BJ (cell line): ENCODE data around the gene LRRC41. TPM values are rescaled to one million over a fixed set of nuclear protein-coding genes. Genes with fewer than 3 reads are reported as not detected.

ENCODE experiments used
- CTCF ChIA-PET: fragments of 350-600 bp; formaldehyde crosslinking; extraction: SDS; loops from one replicate; lab custom pipeline; 2021; ENCODE audit warnings: antibody characterized with exemption, inconsistent platforms; lab: Yijun Ruan, JAX
- POLR2A ChIA-PET: fragments of 300-600 bp; sonication (Branson Sonifier 250); formaldehyde crosslinking; extraction: SDS; loops from one replicate; lab custom pipeline; 2021; ENCODE audit warnings: antibody characterized with exemption; lab: Charles Lee
- DNase-seq: peaks from one replicate; pipeline ENCODE4 v3.0.0-alpha.2; 2011; ENCODE audit warnings: low read depth
- H3K27me3 ChIP-seq: 2 replicates; pipeline ENCODE4 v1.6.0; 2011; ENCODE audit warnings: low read length; ENCODE audit not compliant: control insufficient read depth, insufficient read depth
- H3K36me3 ChIP-seq: 2 replicates; pipeline ENCODE4 v1.5.1; 2011; ENCODE audit warnings: low read length; ENCODE audit not compliant: control insufficient read depth, insufficient read depth
- H3K4me3 ChIP-seq: 2 replicates; pipeline ENCODE4 v1.5.1; 2011; ENCODE audit warnings: low read depth, mild to moderate bottlenecking, control low read depth, low read length
- polyA plus RNA-seq: library from polyadenylated mRNA; depleted of rRNA; stranded (reverse); fragments of >200 nt; gene quantifications from 2 replicates; pipeline ENCODE4 v1.2.3, GENCODE V29; 2011
- TF ChIP-seq, protein P1 (sequence below): IDR thresholded peaks from 2 replicates; pipeline ENCODE4 v1.5.1; 2011; ENCODE audit warnings: low read depth, mild to moderate bottlenecking, control low read depth, inconsistent platforms, low read length, moderate library complexity; ENCODE audit not compliant: insufficient read depth

Gene LRRC41
- polyA plus RNA-seq, 1 experiment: 101 TPM

DNA sequence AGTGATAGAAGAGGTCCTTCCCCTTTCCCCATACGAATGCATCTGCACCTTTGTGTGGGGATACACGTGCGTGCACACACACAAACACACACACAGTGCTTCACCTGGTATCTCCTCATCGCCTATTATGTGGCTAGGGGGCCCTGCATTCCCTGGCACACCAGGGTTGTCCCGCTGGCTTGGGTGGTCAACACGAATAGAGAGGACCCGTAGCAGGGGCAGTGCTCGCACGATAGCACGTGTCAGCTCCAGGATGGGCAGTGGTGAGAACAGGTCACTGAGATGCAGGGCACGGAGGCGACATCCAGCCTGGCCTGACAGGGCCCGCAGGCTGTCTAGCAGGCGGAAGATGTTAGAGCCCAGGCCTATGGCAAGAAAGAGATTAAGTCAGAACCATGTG lies 22.4 kb downstream of the LRRC41 start:
- H3K36me3 ChIP-seq: peaks cover 31% of the 10 kb centered on the region
- CTCF ChIA-PET: interaction anchor here (0.5 kb wide), 1 partner anchor 13 kb away, joined by 4 read pairs; no protein-coding TSS in a partner anchor
- POLR2A ChIA-PET: no interaction called here

DNA sequence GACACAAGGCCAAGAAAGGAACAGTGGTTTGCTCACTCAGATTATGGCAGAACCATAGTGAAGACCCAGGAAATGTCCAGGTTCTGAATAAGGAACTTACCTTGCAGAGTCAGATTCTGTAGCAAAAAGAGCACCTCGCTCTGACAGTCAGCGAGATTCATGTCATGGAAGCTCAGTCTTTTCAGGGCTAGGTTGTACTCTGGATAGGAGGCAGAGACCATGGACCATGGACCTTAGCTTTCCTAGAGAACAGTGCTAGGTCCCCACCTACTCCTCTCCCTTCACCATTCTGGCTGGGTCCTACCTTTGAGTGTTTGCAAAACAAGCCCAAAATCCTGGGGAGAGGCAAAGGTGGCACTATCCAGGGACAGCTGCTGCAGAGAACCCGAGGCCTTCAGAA lies 23.3 kb downstream of the LRRC41 start:
- CTCF ChIA-PET: no interaction called here
- POLR2A ChIA-PET: no interaction called here
- peaks cover 22% of the 10 kb centered on the region for H3K36me3 ChIP-seq
- no peaks in the 10 kb centered on the region for H3K27me3 ChIP-seq
- no peak for DNase-seq
- TF ChIP-seq, protein P1, sequence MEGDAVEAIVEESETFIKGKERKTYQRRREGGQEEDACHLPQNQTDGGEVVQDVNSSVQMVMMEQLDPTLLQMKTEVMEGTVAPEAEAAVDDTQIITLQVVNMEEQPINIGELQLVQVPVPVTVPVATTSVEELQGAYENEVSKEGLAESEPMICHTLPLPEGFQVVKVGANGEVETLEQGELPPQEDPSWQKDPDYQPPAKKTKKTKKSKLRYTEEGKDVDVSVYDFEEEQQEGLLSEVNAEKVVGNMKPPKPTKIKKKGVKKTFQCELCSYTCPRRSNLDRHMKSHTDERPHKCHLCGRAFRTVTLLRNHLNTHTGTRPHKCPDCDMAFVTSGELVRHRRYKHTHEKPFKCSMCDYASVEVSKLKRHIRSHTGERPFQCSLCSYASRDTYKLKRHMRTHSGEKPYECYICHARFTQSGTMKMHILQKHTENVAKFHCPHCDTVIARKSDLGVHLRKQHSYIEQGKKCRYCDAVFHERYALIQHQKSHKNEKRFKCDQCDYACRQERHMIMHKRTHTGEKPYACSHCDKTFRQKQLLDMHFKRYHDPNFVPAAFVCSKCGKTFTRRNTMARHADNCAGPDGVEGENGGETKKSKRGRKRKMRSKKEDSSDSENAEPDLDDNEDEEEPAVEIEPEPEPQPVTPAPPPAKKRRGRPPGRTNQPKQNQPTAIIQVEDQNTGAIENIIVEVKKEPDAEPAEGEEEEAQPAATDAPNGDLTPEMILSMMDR: no peak
- no peak overlapping the region for H3K4me3 ChIP-seq

More for the DNA sequence above, 22.4 kb downstream of the LRRC41 start:
- Histone ChIP-seq H3K4me3 (no peak overlapping the region), H3K27me3 (no peaks in the 10 kb centered on the region)
- DNase-seq: no peak
- TF ChIP-seq, protein P1: no peak

GRCh38 chr1:46278807-46279206 lies 24.6 kb downstream of the LRRC41 start:
- H3K4me3 ChIP-seq: no peak overlapping the region
- H3K27me3 ChIP-seq: no peaks in the 10 kb centered on the region
- H3K36me3 ChIP-seq: peaks cover 15% of the 10 kb centered on the region
- POLR2A ChIA-PET: no interaction called here
- TF ChIP-seq, protein P1: no peak
- DNase-seq: no peak
- CTCF ChIA-PET: no interaction called here

GRCh38 chr1:46277658-46278373 lies 25.6 kb downstream of the LRRC41 start:
- POLR2A ChIA-PET: no interaction called here

DNA sequence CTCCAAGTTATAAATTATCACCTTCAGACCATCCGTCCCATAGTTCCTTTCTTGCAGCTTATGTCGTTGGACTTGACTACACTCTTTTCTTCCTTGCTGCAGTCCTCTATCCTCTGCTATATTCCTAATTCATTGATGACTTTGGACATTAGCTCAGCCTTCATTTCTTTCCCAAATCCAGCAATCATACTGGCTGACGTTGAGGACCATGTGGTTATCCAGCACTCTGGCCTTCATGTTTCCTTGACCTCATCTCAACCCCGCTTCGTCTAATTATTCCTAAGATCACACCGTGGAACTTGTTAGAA lies 28.4 kb downstream of the LRRC41 start:
- ChIA-PET CTCF (interaction anchor here (1.5 to 3.2 kb wide), 3 partner anchors 10 to 26 kb away, joined by 4 to 14 read pairs (median 4); no protein-coding TSS in a partner anchor), POLR2A (no interaction called here)
- Histone ChIP-seq H3K4me3 (no peak overlapping the region), H3K27me3 (no peaks in the 10 kb centered on the region), H3K36me3 (peaks cover 5% of the 10 kb centered on the region)
- DNase-seq: no peak
- TF ChIP-seq, protein P1: no peak

More at GRCh38 chr1:46277658-46278373, 25.6 kb downstream of the LRRC41 start:
- H3K4me3 ChIP-seq: no peak overlapping the region
- no peak for DNase-seq
- no peaks in the 10 kb centered on the region for H3K27me3 ChIP-seq
- TF ChIP-seq, protein P1: no peak
- H3K36me3 ChIP-seq: peaks cover 15% of the 10 kb centered on the region
- CTCF ChIA-PET: interaction anchor here (0.9 to 3.2 kb wide), 2 partner anchors 7 to 33 kb away, joined by 4 to 14 read pairs; no protein-coding TSS in a partner anchor
